Measurements from ENCODE around the gene ZIC4. TPM values are rescaled to one million over a fixed set of nuclear protein-coding genes. Genes with fewer than 3 reads are reported as not detected.

ZIC4 gene
- total and polyA plus RNA-seq, 2 experiments from 2014 or later = 0.17 TPM; not detected in 1

DNA sequence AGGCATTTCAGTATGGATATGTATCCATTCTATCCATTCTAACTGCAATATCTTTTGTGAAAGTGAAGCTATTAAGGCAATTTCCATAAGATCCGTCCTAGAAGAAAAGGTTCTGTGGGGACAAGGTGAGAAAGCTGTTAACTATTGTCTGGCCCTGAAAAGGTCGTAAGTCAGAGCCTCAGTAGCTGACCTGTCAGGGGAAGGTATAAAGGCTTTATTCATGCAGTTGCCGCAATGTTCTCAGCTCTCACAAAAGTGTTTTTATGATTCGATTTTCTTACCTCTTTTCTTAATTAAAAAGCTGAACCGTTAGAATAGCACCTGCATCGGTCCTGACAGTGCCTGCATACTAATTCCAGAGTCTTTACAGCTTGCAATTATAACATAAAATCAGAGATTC lies 24.7 kb downstream of the ZIC4 start:
- no peak overlapping the region for H2AFZ ChIP-seq
- no peaks in the 10 kb centered on the region for H3K9me2 ChIP-seq (replicated peaks; ENCODE audit: insufficient read depth)
- no peak overlapping the region for H3K4me3 ChIP-seq
- H3K79me2 ChIP-seq = no peaks in the 10 kb centered on the region
- 17% methylated on average over 6 of the region's 6 CpGs for WGBS (ENCODE audit: low lambda C conversion rate, missing lambda C conversion rate)
- DNase-seq (ENCODE audit: low spot score) = no peak
- H3K4me2 ChIP-seq = no peak overlapping the region
- H3K36me3 ChIP-seq (replicated peaks; ENCODE audit: insufficient read depth, low read depth) = no peaks in the 10 kb centered on the region
- no peaks in the 10 kb centered on the region for H3K9me3 ChIP-seq (ENCODE audit: low read depth)
- H3K27ac ChIP-seq = no peak overlapping the region
- H3K27me3 ChIP-seq = peaks cover 99% of the 10 kb centered on the region
- TF ChIP-seq, protein P1, sequence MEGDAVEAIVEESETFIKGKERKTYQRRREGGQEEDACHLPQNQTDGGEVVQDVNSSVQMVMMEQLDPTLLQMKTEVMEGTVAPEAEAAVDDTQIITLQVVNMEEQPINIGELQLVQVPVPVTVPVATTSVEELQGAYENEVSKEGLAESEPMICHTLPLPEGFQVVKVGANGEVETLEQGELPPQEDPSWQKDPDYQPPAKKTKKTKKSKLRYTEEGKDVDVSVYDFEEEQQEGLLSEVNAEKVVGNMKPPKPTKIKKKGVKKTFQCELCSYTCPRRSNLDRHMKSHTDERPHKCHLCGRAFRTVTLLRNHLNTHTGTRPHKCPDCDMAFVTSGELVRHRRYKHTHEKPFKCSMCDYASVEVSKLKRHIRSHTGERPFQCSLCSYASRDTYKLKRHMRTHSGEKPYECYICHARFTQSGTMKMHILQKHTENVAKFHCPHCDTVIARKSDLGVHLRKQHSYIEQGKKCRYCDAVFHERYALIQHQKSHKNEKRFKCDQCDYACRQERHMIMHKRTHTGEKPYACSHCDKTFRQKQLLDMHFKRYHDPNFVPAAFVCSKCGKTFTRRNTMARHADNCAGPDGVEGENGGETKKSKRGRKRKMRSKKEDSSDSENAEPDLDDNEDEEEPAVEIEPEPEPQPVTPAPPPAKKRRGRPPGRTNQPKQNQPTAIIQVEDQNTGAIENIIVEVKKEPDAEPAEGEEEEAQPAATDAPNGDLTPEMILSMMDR (IDR thresholded peaks at IDR 0.05; ENCODE audit: poor library complexity) = no peak
- TF ChIP-seq EZH2phosphoT487 (IDR thresholded peaks at IDR 0.05; ENCODE audit: low read depth, severe bottlenecking, unreplicated experiment) = no peak
- no peak for TF ChIP-seq EZH2 (IDR thresholded peaks at IDR 0.05; ENCODE audit: borderline replicate concordance)
- no peaks in the 10 kb centered on the region for H3K4me1 ChIP-seq (ENCODE audit: insufficient read depth)
- no peaks in the 10 kb centered on the region for H4K20me1 ChIP-seq (ENCODE audit: insufficient read depth, poor library complexity, severe bottlenecking)

- Histone ChIP-seq H3K9me3 (ENCODE audit: low read depth) (no peaks in the 10 kb centered on the region), H3K79me2 (no peaks in the 10 kb centered on the region), H3K4me3 (no peak overlapping the region), H3K4me2 (no peak overlapping the region), H3K9me2 (replicated peaks; ENCODE audit: insufficient read depth) (no peaks in the 10 kb centered on the region), H2AFZ (no peak overlapping the region), H3K36me3 (replicated peaks; ENCODE audit: insufficient read depth, low read depth) (no peaks in the 10 kb centered on the region), H3K27ac (no peak overlapping the region), H4K20me1 (ENCODE audit: insufficient read depth, poor library complexity, severe bottlenecking) (no peaks in the 10 kb centered on the region), H3K27me3 (peaks cover 99% of the 10 kb centered on the region), H3K4me1 (ENCODE audit: insufficient read depth) (no peaks in the 10 kb centered on the region)
- WGBS (ENCODE audit: low lambda C conversion rate, missing lambda C conversion rate) = 38% methylated on average over 3 of the region's 3 CpGs
- TF ChIP-seq EZH2 (IDR thresholded peaks at IDR 0.05; ENCODE audit: borderline replicate concordance) (no peak), EZH2phosphoT487 (IDR thresholded peaks at IDR 0.05; ENCODE audit: low read depth, severe bottlenecking, unreplicated experiment) (no peak)
- TF ChIP-seq, protein P1 (IDR thresholded peaks at IDR 0.05; ENCODE audit: poor library complexity) = no peak
- DNase-seq (ENCODE audit: low spot score) = no peak
Measured at GRCh38 chr3:147380977-147381376, 25.4 kb downstream of the ZIC4 start.

GRCh38 chr3:147380387-147380951 lies 25.9 kb downstream of the ZIC4 start:
- peaks cover 99% of the 10 kb centered on the region for H3K27me3 ChIP-seq
- WGBS (ENCODE audit: low lambda C conversion rate, missing lambda C conversion rate) = 14% methylated on average over 26 of the region's 26 CpGs

More at GRCh38 chr3:147380387-147380951, 25.9 kb downstream of the ZIC4 start:
- Histone ChIP-seq H4K20me1 (ENCODE audit: insufficient read depth, poor library complexity, severe bottlenecking) (no peaks in the 10 kb centered on the region), H3K4me3 (no peak overlapping the region), H3K9me3 (ENCODE audit: low read depth) (no peaks in the 10 kb centered on the region), H3K9me2 (replicated peaks; ENCODE audit: insufficient read depth) (no peaks in the 10 kb centered on the region), H2AFZ (no peak overlapping the region), H3K36me3 (replicated peaks; ENCODE audit: insufficient read depth, low read depth) (no peaks in the 10 kb centered on the region), H3K79me2 (no peaks in the 10 kb centered on the region), H3K27ac (no peak overlapping the region), H3K4me2 (no peak overlapping the region), H3K4me1 (ENCODE audit: insufficient read depth) (no peaks in the 10 kb centered on the region)
- TF ChIP-seq EZH2phosphoT487 (IDR thresholded peaks at IDR 0.05; ENCODE audit: low read depth, severe bottlenecking, unreplicated experiment) = no peak
- TF ChIP-seq, protein P1 (IDR thresholded peaks at IDR 0.05; ENCODE audit: poor library complexity) = no peak
- no peak for TF ChIP-seq EZH2 (IDR thresholded peaks at IDR 0.05; ENCODE audit: borderline replicate concordance)
- no peak for DNase-seq (ENCODE audit: low spot score)
